SU-DHL-6 (cell line): ENCODE measurements around the gene KPTN.

Source experiments
- CTCF ChIP-seq: fragments of 200-600 bp; sonication (generic); IDR thresholded peaks from one replicate; pipeline ENCODE4 v1.5.1; 2017; ENCODE audit warnings: antibody characterized with exemption, mild to moderate bottlenecking, low read length, moderate library complexity; ENCODE audit not compliant: insufficient read depth, poor library complexity, severe bottlenecking
- EZH2phosphoT487 ChIP-seq: fragments of 200-600 bp; sonication (generic), shearing (Covaris generic); conservative IDR thresholded peaks from 2 replicates; pipeline ENCODE4 v1.6.1; 2018; ENCODE audit warnings: mild to moderate bottlenecking, antibody characterized with exemption, low read length, moderate library complexity, mixed read lengths

- no peak for TF ChIP-seq CTCF
- TF ChIP-seq EZH2phosphoT487, result no peak
These were observed 36.3 kb downstream of the KPTN start for GRCh38 chr19:47447470-47448359.
